AG10803 (cell line): ENCODE measurements around the gene NSUN6.

ENCODE experiments used
- DNase-seq: peaks from one replicate; pipeline ENCODE4 v3.0.0; 2010; ENCODE audit warnings: low read depth
- H3K4me3 ChIP-seq: 2 replicates; pipeline ENCODE4 v1.5.1; 2011; ENCODE audit warnings: mild to moderate bottlenecking, low read length, control low read depth
- TF ChIP-seq, protein P1 (sequence below): conservative IDR thresholded peaks from 2 replicates; pipeline ENCODE4 v1.5.1; 2011; ENCODE audit warnings: mild to moderate bottlenecking, low read length, control low read depth, inconsistent platforms

Gene NSUN6

DNA sequence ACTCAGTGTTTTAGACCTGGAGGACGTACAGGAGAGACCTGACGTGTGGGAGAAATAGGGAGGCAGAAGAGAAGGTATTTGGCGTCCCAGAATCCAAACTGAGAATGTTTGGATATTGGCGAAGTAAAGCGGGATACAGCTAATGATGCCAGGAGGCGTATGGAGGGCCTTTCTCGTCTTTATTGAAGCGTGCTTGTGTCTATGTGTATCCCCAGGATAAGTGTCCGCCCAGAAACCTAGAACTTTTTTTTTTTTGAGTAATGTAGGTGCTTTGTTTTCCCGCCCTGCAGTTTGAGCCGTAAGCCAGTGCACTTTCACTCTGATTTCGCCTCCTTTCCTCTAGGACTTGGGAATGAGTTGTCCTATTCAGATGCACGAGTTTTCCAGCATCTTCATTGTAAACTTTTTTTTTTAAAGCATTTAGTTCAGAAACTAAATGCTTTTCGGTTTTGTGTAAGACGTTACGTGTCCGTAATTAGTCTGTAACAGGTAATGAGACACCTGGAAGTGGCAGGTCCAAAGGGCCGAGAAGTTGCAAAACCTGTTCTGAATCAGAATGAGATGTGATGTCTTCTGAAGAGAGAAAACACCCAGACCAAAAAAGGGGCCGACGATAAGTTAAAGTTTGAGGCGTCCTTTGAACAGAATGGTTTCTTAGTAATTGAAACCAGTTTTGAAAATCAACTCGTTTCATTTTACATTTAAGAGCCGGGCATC, 8.6 kb upstream of the NSUN6 start:
- peak overlapping the region; percentile 93 for H3K4me3 ChIP-seq
- peak; percentile 25 for DNase-seq
- TF ChIP-seq, protein P1, sequence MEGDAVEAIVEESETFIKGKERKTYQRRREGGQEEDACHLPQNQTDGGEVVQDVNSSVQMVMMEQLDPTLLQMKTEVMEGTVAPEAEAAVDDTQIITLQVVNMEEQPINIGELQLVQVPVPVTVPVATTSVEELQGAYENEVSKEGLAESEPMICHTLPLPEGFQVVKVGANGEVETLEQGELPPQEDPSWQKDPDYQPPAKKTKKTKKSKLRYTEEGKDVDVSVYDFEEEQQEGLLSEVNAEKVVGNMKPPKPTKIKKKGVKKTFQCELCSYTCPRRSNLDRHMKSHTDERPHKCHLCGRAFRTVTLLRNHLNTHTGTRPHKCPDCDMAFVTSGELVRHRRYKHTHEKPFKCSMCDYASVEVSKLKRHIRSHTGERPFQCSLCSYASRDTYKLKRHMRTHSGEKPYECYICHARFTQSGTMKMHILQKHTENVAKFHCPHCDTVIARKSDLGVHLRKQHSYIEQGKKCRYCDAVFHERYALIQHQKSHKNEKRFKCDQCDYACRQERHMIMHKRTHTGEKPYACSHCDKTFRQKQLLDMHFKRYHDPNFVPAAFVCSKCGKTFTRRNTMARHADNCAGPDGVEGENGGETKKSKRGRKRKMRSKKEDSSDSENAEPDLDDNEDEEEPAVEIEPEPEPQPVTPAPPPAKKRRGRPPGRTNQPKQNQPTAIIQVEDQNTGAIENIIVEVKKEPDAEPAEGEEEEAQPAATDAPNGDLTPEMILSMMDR, result no peak

DNA sequence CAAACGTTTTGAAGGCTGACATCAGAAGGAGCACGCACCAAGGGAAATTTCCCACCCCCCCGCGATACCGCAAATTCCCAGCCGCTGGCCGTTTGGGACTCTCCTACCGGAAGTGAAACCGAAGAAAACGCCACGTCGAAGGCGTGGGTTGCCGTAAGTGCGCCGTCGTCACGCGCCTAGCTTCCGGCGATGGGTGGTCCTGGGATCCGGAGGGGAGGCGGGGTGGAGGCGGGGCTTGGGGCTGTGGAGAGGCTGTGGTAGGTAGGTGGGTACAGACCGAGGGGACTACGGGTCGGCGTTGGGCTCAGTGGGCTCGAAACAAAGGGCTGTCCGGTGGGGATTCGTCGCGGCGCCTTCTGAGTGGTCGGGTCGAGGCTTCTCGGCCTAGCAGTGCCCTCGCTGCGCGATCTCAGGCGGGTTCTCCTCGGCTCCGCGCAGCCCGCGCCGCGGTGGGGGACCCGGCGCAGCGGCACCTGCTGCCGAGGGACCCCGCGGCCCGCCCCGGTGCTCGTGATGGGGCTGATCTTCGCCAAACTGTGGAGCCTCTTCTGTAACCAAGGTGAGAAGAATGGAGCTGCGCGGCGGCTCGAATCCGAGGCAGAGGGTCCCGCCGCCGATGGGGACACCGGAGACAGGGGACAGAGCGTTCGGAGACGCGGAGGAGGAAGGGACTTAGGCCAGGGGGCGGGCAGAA, 7.9 kb upstream of the NSUN6 start, which contains the start of gene ARL5B:
TSS of gene ARL5B (plus strand) at position 307 of the 694 bp plus-strand sequence. CDS start at position 514, 207 bp downstream.
- H3K4me3 ChIP-seq, result peak within 1 kb of the TSS; percentile 93
- DNase-seq, result peak; percentile 99
- TF ChIP-seq, protein P1, result no peak

DNA sequence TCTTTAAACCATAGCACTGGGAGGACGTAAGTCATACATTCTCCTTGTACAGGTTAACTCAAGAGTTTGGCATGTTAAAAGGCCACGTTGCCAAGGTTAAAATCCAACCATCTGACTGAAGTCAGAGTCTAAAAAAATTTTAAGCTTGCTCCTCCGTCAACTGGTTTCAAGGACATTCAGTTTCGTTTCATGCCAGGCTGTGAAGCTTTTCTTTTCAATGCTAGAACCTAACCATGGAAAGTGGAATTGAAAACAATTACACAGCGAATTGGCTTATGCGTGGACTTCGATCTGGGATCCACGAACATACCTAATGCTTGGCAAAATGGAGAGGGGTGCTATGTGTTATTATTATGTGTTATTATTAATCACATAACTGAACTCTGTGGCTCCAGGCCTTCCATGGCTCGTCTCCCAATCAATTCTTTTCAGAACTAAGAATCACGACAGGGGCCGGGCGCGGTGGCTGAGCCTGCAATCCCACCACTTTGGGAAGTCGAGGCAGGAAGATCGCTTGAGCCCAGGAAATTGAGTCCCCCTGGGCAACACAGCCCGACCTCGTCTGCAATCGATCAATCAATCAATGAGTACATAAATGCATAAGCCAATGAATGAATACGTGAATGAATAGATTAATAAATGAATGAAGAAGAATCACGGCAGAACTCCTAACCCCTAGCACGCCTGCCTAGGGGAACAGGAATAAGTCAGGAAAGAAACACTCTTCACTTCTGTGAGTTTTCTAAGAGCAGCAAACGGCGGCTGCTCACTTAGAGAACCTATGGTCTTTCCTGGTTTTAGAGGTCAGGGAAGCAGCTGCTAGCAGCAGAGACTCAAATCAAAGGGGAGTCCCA, 7.1 kb upstream of the NSUN6 start:
- TF ChIP-seq, protein P1, result no peak
- H3K4me3 ChIP-seq, result peak overlapping the region; percentile 93
- DNase-seq, result peak; percentile 72

DNA sequence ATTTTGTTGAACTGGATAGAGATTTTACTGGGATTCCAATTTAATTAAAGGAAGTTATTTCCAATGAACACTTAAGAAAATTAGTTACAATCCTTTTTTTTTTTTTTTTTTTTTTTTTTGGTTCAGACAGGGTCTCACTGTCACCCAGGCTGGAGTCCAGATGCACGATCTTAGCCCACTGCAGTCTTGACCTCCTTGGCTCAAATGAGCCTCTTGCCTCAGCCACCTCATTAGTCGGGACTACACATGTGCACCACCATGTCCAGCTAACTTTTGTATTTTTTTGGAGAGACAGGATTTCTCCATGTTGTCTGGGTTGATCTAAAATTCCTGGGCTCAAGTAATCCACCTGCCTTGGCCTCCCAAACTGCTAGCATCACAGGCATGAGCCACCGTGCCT, 5.3 kb upstream of the NSUN6 start:
- no peak for DNase-seq
- H3K4me3 ChIP-seq, result no peak overlapping the region
- TF ChIP-seq, protein P1, result no peak

DNA sequence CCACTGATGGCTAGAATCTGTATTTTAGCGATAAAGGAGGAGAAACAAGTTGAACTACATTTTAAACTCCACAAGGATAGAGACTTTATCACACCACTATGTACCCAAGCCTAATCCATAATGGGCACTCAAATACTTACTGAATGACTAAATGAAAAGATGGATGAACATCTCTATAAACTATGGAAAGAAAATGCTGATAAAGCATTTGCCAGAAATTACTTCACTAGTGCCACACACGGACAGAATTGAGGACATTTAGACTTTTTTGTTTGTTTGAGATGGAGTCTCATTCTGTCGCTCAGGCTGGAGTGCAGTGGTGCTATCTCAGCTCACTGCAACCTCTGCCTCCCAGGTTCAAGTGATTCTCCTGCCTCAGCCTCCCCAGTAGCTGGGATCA, 1.7 kb upstream of the NSUN6 start:
- no peak for DNase-seq
- H3K4me3 ChIP-seq, result no peak overlapping the region
- TF ChIP-seq, protein P1, result no peak

DNA sequence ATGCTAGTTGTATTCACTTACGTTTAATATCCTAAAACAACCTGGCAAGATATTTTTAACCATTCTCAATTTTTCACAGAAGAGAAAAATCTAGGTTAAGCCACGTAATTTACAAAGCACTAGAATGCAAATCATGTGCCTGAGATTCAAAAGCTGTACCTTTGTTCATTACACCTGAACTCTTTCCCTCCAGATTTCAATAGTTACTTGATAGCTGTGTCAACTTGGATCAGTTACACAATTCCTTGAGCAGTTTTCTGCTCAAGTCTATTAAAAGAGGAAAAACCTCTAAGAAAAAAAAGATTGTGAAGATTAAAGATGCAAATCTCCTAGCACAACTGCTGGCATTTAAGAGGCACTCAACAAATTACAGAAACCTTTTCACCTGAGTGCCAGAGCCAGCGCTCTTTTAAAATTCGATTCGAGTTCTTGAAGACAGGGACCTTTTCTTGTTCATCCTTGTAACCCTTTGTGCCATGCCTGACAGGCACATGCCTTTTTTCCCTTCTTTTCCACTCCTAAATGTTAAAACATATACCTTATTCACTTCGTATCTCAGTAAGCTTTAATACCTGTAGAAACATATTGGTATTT, 886 bp downstream of the NSUN6 start:
- peak overlapping the region; percentile 97 for H3K4me3 ChIP-seq
- TF ChIP-seq, protein P1, result no peak
- DNase-seq, result no peak
